Dendritic cell treated with granulocyte-macrophage colony-stimulating factor and Interleukin-4, amounts not matched to agents 40 ng/mL and 50 ng/mL, for 4 days (primary cell): ENCODE measurements around the gene NSD2.

Experiments
- H3K27ac Mint-ChIP-seq: one replicate; pipeline ENCODE4 v1.8.0; 2022; ENCODE audit warnings: mild to moderate bottlenecking, mixed read lengths
- H3K27me3 Mint-ChIP-seq: one replicate; pipeline ENCODE4 v1.8.0; 2022; ENCODE audit warnings: mild to moderate bottlenecking, mixed read lengths
- H3K36me3 Mint-ChIP-seq: one replicate; pipeline ENCODE4 v1.8.0; 2022; ENCODE audit warnings: low read depth, mixed read lengths
- H3K4me1 Mint-ChIP-seq: one replicate; pipeline ENCODE4 v1.8.0; 2022; ENCODE audit warnings: low read depth, mixed read lengths
- H3K4me3 Mint-ChIP-seq: one replicate; pipeline ENCODE4 v1.8.0; 2022; ENCODE audit warnings: mild to moderate bottlenecking, moderate library complexity, mixed read lengths
- H3K9me3 Mint-ChIP-seq: one replicate; pipeline ENCODE4 v1.8.0; 2022; ENCODE audit warnings: mixed read lengths
- intact Hi-C: fragments of 100-400 bp; cut with micrococcal nuclease; formaldehyde crosslinking; loops from one replicate; pipeline ENCODE4 v1.15.0; 2022

NSD2 gene

DNA sequence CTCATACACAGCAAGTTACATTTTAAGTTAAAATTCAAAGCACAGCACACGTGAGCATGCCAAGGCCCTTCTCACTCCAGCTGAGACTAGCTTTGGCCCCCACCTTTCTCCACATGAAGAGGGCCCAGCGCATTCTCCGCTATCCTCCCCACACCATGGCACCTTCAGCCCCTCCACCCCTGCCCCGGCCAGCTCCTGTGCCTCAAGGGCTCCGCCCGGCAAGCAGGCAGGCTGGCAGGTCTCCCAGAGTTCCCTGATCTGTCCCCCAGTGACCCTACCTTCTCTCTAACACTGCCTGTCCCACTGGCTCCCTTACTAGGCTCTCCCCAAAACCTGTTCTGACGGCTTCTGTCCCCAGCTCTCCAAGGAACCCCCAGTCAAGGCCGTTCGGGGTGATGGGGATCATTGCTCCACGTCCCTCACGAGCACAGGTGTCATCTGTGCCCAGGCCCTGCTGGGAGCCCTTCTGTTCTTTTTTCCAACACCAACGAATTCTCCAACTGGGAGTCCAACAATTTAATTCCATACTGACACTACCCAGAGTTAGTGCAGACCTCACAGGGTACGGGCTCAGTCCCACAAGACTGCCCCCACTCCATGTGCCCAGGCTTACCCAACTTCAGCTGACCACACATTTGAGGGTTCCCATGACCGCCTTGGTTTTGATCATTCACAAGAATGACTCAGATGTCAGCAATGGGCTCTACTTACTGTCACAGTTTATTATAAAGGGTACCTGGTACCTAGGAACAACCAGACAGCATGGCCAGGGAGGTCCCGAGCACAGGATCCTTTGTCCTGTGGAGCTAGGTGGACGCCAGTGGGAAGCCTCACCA lies 19.4 kb upstream of the NSD2 start:
- Mint-ChIP-seq H3K27me3 (no peaks in the 10 kb centered on the region), H3K4me3 (no peak overlapping the region), H3K27ac (no peak overlapping the region), H3K9me3 (no peaks in the 10 kb centered on the region), H3K36me3 (peaks cover 28% of the 10 kb centered on the region), H3K4me1 (peaks cover 35% of the 10 kb centered on the region)
- intact Hi-C loops, result no loop called here

DNA sequence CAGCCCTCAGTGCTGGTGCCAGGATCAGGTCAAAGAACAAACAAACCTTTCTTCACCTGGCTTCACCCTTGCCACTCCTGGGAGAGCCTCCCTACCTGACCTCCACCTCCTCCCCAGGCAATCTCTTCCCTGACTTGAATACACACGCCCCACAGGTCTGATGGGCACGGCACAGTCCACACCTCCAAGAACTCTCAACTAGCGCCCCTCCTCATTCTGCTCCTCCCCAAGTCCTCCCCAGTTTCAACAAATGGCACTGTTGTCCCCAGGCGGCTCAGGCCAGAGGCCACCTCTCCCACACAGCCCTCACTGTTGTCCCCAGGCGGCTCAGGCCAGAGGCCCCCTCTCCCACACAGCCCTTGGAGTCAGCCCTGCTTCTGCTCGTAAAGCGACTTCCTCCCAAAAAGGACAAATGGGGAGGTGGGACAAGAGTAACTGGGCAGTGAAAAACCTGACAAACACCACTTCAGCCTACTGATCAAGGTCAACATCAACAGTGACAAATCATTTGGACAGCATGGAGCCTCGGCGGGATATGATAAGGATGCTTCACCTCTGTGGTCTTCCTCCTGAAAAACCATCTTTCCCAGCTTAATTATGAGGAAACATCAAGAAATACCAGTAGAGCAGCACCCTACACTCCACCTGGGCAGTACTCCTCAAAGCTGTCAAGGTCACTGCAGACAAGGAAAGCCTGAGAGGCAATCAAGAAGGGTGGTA lies 18.1 kb upstream of the NSD2 start:
- intact Hi-C loops, result no loop called here
- no peaks in the 10 kb centered on the region for H3K9me3 Mint-ChIP-seq
- H3K4me3 Mint-ChIP-seq, result no peak overlapping the region
- peaks cover 20% of the 10 kb centered on the region for H3K36me3 Mint-ChIP-seq
- no peaks in the 10 kb centered on the region for H3K27me3 Mint-ChIP-seq
- H3K4me1 Mint-ChIP-seq, result peaks cover 44% of the 10 kb centered on the region
- no peak overlapping the region for H3K27ac Mint-ChIP-seq

DNA sequence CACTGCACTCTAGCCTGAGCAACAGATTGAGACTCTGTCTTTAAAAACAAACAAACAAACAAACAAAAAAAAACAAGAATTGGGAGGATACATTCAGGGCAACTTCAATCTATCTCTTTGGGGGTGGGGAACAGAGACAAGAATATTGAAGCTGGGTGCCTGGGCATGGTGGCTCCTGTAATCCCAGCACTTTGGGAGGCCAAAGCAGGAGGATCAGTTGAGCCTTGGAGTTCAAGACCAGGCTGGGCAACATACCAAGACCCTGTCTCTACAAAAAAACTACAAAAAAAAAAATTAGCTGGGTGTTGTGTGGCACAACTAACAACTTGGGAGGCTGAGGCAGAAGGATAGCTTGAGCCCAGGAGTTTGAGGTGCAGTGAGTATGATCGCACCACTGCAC lies 16.4 kb upstream of the NSD2 start:
- Mint-ChIP-seq H3K27me3 (peaks cover 1% of the 10 kb centered on the region), H3K9me3 (no peaks in the 10 kb centered on the region), H3K27ac (peak overlapping the region; percentile 79), H3K36me3 (peaks cover 10% of the 10 kb centered on the region), H3K4me3 (peak overlapping the region; percentile 72), H3K4me1 (peaks cover 53% of the 10 kb centered on the region)
- intact Hi-C loops, result no loop called here

DNA sequence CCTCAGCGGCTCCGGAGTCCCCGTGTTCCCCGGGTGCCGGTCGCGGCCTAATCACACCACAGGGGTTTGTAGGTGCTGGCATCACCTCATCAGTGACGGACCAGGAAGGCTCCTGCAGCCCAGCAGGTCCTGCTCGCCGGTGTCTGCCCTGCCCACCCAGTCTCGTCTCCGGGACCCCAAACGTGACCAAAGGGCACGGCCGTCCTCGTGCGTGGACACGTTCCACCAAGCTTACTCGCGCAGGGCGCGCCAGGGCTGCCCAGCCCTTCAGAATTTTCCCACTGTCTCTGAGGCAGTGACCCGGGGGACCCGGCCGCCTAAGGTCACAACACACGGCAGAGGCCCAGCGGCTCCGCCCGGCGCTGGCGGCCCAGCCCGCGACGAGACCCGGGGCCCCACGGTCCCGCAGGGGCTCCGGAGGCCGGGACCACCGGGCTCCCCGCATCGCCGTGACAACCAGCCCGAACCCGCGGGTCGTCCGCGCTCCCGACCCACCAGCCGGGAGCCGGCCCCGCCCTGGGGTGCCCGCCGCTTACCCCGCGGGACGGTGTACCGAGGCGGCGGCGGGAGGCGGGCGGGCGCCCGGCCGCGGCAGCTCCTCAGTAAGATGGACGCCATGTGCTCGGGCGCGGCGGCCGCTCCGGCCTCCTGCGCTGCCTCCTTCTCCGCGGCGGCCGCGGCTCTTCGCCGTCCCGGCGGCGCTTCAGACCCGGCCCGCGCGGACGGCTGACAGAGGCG lies 15.7 kb upstream of the NSD2 start:
- peaks cover 53% of the 10 kb centered on the region for H3K4me1 Mint-ChIP-seq
- peak overlapping the region; percentile 79 for H3K27ac Mint-ChIP-seq
- H3K9me3 Mint-ChIP-seq, result no peaks in the 10 kb centered on the region
- H3K27me3 Mint-ChIP-seq, result peaks cover 1% of the 10 kb centered on the region
- H3K4me3 Mint-ChIP-seq, result peak overlapping the region; percentile 80
- H3K36me3 Mint-ChIP-seq, result peaks cover 10% of the 10 kb centered on the region
- intact Hi-C loops, result loop anchor here (2.0 kb wide), 2 partner anchors 15 to 43 kb away; partner anchors contain the start of gene NSD2

DNA sequence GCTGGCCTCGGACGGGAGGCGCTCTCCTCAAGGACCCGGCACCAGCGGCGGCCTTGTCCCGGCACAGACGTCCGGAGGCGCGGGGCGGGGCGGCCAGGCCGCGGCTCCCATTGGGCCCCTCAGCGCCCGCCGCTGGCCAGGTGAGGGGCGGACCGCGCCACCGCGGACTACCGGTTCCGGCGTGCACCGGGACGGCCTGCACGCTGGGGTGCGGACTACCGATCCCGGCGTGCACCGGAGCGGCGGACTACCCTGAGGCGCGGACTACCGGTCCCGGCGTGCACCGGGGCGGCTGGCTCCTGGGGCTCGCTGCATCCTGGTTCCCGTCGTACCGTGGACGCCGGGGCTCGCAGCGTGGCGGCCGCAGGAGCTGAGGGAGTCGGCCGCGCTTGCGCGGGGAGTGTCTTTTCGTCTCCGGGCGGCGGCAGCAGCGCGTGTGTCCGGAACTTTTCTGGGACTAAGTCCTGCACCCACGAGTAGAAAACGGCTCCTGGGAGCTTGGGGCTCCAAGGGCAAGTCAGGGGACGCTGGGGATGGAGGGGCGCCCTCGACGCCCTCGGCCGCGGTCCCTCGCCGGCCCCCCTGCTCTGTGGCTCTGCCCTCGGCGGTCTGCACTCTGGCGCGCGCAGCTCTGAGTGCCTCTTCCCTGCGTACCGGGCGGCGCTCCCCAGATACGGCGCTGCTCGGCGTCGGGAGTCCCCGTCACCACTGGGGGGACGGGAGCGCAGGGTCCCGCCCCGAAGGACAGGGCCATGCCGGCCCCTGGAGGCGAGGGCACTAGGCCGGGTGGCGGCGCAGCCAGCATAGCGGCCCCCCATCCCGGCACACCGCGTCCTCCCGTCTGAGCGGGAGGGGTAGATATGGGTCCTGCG lies 14.9 kb upstream of the NSD2 start, which contains the start of gene LETM1:
Gene LETM1, minus strand, starts transcription at position 86 of the 872 bp plus-strand sequence. CDS start 206 bp downstream, outside the sequence.
- intact Hi-C loops, result loop anchor here (2.0 kb wide), 2 partner anchors 14 to 42 kb away; partner anchors contain the start of gene NSD2
- Mint-ChIP-seq H3K4me3 (peak within 1 kb of the TSS; percentile 80), H3K9me3 (no peaks in the 10 kb centered on the region), H3K36me3 (peaks cover 10% of the 10 kb centered on the region), H3K4me1 (peaks cover 48% of the 10 kb centered on the region), H3K27ac (peak within 1 kb of the TSS; percentile 79), H3K27me3 (peaks cover 1% of the 10 kb centered on the region)

DNA sequence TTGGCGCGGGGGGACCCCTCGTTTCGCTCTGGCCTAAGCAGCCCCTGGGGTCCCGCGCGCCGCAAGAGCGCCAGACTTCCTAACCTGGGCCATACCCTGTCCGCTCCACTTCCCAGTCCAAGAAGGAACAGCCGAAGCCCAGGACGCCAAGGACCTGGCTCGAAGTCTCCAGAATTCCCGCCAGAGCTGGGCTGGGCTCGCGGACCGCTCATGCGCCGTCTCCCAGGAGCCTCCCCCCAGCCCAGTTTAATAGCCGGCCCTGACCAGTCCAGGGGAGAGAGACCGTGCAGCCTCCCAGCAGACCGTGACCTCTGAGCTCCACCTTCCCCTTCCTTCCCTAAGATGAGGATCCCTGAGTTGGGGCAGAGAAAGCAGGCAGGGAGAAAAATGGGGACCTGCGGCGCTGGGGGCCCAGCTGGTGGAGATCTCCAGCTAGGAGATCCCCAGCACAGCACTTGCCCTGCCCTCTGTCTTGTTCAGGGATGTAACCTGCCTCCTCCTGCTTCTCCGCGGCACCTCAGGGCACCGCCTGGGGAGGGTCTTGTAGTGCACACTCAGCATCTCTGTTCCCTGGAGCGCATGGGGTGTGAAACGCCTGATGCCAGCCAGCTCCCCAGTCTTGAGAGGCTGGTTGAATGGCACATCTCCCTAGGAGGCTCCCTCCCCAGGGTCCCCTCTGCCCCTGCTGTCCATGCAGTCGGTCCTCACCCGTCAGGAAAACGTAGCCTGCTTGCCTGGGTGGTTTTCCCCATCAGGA lies 14.1 kb upstream of the NSD2 start:
- H3K4me1 Mint-ChIP-seq, result peaks cover 43% of the 10 kb centered on the region
- H3K36me3 Mint-ChIP-seq, result peaks cover 10% of the 10 kb centered on the region

DNA sequence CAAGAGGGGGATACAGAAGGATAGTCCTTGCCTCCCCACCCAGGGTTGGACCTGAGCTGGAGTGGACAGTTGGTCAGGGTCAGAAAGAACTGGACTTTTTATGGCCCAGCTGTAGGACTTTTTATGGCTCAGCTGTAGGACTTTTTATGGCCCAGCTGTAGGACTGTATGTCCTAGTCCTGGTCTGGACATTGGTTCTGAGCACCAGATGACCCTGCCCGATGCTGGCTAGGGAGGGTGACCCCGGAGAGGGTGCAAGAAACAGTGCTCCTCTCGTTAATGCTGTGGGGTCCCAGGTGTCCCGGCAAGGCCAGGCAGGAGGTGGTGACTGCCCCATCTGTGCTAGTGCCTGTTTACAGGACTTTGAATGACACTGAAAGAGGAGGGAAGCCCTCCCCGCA lies 13.3 kb upstream of the NSD2 start:
- Mint-ChIP-seq H3K4me3 (no peak overlapping the region), H3K36me3 (peaks cover 6% of the 10 kb centered on the region), H3K9me3 (no peaks in the 10 kb centered on the region), H3K27ac (no peak overlapping the region), H3K4me1 (peaks cover 46% of the 10 kb centered on the region), H3K27me3 (peaks cover 7% of the 10 kb centered on the region)
- intact Hi-C loops, result loop anchor here (2.0 kb wide), 2 partner anchors 13 to 41 kb away; partner anchors contain the start of gene NSD2

More for the DNA sequence above, 14.1 kb upstream of the NSD2 start:
- intact Hi-C loops, result loop anchor here (2.0 kb wide), 2 partner anchors 14 to 42 kb away; partner anchors contain the start of gene NSD2
- no peaks in the 10 kb centered on the region for H3K9me3 Mint-ChIP-seq
- peak overlapping the region; percentile 80 for H3K4me3 Mint-ChIP-seq
- H3K27me3 Mint-ChIP-seq, result peaks cover 3% of the 10 kb centered on the region
- peak overlapping the region; percentile 79 for H3K27ac Mint-ChIP-seq

DNA sequence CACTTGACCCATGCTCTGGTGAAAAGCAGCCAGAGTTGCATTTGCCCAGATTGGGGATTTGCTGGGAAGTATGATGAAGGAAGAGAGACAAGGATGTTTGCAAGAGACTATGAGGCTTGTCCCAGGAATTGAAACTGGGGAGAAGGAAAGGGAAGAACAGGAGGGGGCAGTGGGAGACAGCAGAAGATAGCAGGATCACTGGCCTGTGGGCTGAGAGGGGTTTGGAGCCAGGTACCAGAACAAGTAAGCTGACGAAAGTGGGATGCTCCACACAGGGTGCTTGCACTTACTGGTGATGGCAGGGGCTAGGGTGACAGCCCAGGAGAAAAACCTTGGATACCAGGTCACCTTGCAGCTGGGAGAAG lies 11.8 kb upstream of the NSD2 start:
- Mint-ChIP-seq H3K9me3 (no peaks in the 10 kb centered on the region), H3K27ac (no peak overlapping the region), H3K36me3 (no peaks in the 10 kb centered on the region), H3K27me3 (peaks cover 15% of the 10 kb centered on the region), H3K4me3 (no peak overlapping the region), H3K4me1 (peaks cover 47% of the 10 kb centered on the region)
- intact Hi-C loops, result no loop called here

DNA sequence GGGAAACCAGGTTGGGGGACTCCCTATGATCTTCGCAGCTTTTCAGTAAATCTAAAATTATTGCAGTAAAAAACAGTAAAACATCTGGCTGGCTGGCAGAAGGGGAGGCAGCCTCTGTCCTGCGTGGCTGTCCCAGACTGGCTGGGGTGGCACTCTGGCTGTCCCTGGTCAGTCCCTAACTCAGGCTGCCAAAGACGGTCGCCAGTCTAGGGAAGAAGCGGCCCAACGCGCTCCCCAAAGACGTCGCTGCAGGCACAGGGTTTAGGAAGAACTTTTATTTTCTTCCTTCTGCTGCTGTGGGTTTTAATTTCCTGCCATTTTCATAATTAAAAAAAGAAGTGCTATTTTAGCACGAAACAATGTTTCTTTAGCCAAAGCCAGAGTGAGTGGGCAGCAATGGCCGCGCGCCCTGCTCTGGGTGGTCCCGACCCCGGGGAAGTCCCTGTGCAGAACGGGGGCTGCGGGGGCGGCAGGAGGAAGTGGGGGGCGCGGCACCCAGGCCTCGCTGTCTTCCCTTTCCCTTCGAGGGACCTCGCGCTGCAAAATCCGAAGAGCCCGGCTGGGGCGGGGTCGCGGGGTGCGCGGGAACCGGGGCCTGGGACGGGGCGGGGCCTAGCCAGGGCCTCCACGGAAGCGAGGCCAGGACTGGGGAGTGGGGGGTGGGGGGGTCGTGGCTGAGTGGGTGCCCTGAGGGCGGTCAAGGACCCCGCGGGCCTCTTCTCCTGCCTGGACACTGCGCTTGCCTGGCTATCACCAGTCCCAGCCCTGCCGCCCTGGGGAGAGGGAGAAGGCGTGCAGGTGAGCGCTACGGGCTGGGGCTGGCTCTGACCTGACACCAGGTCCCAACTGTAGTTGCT lies 8.9 kb upstream of the NSD2 start:
- H3K9me3 Mint-ChIP-seq, result no peaks in the 10 kb centered on the region

DNA sequence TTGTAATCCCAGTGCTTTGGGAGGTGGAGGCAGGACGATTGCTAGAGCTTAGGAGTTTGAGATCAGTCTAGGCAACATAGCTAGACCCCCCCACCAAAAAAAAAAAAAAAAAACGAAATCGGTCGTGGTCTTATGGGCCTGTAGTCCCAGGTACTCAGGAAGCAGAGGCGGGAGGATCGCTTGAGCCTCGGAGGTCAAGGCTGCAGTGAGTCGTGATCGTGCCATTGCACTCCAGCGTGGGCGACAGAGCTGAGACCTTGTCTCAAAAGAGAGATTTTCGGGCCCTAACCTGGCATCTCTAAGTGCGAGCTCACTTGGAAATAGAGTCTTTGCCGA lies 8.3 kb upstream of the NSD2 start:
- intact Hi-C loops, result no loop called here
- H3K27ac Mint-ChIP-seq, result no peak overlapping the region

More for the DNA sequence above, 8.9 kb upstream of the NSD2 start:
- intact Hi-C loops, result no loop called here
- Mint-ChIP-seq H3K27ac (peak overlapping the region; percentile 37), H3K36me3 (no peaks in the 10 kb centered on the region), H3K4me3 (peak overlapping the region; percentile 57), H3K27me3 (peaks cover 24% of the 10 kb centered on the region), H3K4me1 (peaks cover 33% of the 10 kb centered on the region)

DNA sequence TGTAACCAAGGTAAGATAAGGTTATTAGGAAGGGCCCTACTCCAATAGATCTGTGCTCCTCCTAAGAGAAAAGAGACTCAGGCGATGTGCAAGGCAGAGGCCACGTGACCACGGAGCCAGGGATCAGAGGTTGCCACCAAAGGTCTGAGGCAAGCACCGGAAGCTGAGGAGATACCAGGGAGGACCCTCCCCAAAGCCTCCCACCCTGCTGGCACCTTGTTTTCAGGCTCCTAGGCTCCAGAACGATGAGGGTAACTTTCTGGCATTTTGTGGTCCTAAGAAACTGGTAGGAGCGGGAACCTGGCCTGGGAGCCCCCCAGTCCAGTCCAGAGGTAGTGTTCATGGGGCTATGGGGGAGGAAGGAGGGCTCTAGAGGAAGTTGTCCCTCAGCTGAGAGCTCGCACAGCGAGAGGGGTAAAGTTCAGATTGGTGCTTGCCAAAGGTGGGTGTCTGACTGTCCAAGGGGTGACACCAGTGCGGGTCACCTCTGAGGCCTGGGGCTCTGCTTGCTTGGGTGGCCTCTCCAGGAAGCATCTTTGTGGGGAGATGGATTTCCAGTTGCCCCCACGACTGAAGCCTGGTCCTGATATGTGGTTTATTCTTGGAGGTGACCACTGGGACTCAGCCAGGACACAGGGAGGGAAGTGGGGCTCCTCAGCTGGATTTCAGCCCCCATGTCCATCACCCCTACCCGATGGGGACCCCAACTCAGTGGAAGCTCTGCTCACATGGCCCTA lies 7.7 kb upstream of the NSD2 start:
- intact Hi-C loops, result no loop called here
- H3K27me3 Mint-ChIP-seq, result peaks cover 31% of the 10 kb centered on the region
- H3K4me1 Mint-ChIP-seq, result peaks cover 29% of the 10 kb centered on the region
- no peaks in the 10 kb centered on the region for H3K9me3 Mint-ChIP-seq
- H3K36me3 Mint-ChIP-seq, result no peaks in the 10 kb centered on the region
- H3K27ac Mint-ChIP-seq, result no peak overlapping the region
- no peak overlapping the region for H3K4me3 Mint-ChIP-seq

More for the DNA sequence above, 8.3 kb upstream of the NSD2 start:
- no peaks in the 10 kb centered on the region for H3K36me3 Mint-ChIP-seq
- peak overlapping the region; percentile 52 for H3K4me3 Mint-ChIP-seq
- H3K27me3 Mint-ChIP-seq, result peaks cover 28% of the 10 kb centered on the region
- peaks cover 29% of the 10 kb centered on the region for H3K4me1 Mint-ChIP-seq
- H3K9me3 Mint-ChIP-seq, result no peaks in the 10 kb centered on the region
